ENCODE data around the gene PIAS2. TPM values are rescaled to one million over a fixed set of nuclear protein-coding genes. Genes with fewer than 3 reads are reported as not detected.

The PIAS2 gene
- total and polyA plus RNA-seq, 2 experiments from 2014 or later = 30.3 to 54.2 TPM

DNA sequence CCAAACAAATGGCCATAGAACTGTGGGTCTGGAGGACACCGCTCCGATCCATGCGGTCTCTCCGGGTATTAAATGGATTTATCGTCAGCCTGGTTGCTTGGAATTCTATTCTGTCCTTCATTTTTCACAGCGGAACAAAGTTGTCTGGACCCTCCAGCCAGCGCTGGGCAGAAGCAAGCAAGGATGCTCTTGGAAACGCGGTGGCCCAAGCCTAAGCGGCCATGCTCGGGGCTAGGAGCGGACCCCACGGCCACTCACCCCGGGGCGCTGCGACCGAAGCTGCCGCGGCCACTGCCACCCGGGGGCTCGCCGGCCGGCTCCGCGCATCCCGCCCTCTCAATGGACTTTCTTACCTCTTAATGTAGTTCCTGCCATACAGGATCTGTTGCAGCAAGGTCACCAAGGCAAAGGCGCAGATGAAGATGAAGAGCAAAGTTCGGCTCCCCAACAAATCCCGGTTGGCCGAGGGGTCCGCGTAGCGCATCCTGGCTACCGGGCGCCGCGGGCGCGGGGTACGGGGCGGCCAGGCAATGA, 161.2 kb downstream of the PIAS2 start:
- Histone ChIP-seq H2AFZ (peak overlapping the region; percentile 100), H3K4me3 (peak overlapping the region; percentile 82), H3K4me1 (ENCODE audit: insufficient read depth) (peaks cover 17% of the 10 kb centered on the region), H3K4me2 (peak overlapping the region; percentile 98), H3K27me3 (ENCODE audit: insufficient read depth) (peaks cover 60% of the 10 kb centered on the region), H4K20me1 (replicated peaks; ENCODE audit: insufficient read depth) (no peaks in the 10 kb centered on the region; the same call in 1 of the 2 replicates), H3K27ac (ENCODE audit: low read depth) (no peak overlapping the region), H3K79me2 (replicated peaks; ENCODE audit: insufficient read depth) (no peaks in the 10 kb centered on the region), H3K36me3 (ENCODE audit: insufficient read depth) (no peaks in the 10 kb centered on the region), H3K9me2 (ENCODE audit: insufficient read depth) (no peaks in the 10 kb centered on the region), H3F3A (replicated peaks; ENCODE audit: low read depth) (peaks cover 15% of the 10 kb centered on the region; the same call in 1 of the 2 replicates)
- ATAC-seq (peak; percentile 23), DNase-seq (ENCODE audit: low spot score) (peak; percentile 55)
- Mint-ChIP-seq H3K4me1 (peaks cover 23% of the 10 kb centered on the region), H3K36me3 (ENCODE audit: low read depth) (no peaks in the 10 kb centered on the region), H3K9me3 (no peaks in the 10 kb centered on the region), H3K27me3 (ENCODE audit: insufficient read depth, low read depth, poor library complexity) (peaks cover 47% of the 10 kb centered on the region), H3K27ac (no peak overlapping the region), H3K4me3 (peak overlapping the region; percentile 60)
- TF ChIP-seq ZNF114 (CRISPR knock-in tag; IDR thresholded peaks at IDR 0.05) (no peak), STAT1 (IDR thresholded peaks at IDR 0.05; ENCODE audit: unreplicated experiment) (no peak), EZH2 (IDR thresholded peaks at IDR 0.05; ENCODE audit: low read depth, unreplicated experiment) (peak; percentile 57), EZH2phosphoT487 (IDR thresholded peaks at IDR 0.05; ENCODE audit: unreplicated experiment) (no peak), JUNB (IDR thresholded peaks at IDR 0.05; ENCODE audit: unreplicated experiment) (no peak), POLR2AphosphoS5 (IDR thresholded peaks at IDR 0.05; ENCODE audit: low read depth) (no peak), CREB1 (CRISPR knock-in tag; IDR thresholded peaks at IDR 0.05; ENCODE audit: low read depth) (no peak)
- TF ChIP-seq, protein P1, sequence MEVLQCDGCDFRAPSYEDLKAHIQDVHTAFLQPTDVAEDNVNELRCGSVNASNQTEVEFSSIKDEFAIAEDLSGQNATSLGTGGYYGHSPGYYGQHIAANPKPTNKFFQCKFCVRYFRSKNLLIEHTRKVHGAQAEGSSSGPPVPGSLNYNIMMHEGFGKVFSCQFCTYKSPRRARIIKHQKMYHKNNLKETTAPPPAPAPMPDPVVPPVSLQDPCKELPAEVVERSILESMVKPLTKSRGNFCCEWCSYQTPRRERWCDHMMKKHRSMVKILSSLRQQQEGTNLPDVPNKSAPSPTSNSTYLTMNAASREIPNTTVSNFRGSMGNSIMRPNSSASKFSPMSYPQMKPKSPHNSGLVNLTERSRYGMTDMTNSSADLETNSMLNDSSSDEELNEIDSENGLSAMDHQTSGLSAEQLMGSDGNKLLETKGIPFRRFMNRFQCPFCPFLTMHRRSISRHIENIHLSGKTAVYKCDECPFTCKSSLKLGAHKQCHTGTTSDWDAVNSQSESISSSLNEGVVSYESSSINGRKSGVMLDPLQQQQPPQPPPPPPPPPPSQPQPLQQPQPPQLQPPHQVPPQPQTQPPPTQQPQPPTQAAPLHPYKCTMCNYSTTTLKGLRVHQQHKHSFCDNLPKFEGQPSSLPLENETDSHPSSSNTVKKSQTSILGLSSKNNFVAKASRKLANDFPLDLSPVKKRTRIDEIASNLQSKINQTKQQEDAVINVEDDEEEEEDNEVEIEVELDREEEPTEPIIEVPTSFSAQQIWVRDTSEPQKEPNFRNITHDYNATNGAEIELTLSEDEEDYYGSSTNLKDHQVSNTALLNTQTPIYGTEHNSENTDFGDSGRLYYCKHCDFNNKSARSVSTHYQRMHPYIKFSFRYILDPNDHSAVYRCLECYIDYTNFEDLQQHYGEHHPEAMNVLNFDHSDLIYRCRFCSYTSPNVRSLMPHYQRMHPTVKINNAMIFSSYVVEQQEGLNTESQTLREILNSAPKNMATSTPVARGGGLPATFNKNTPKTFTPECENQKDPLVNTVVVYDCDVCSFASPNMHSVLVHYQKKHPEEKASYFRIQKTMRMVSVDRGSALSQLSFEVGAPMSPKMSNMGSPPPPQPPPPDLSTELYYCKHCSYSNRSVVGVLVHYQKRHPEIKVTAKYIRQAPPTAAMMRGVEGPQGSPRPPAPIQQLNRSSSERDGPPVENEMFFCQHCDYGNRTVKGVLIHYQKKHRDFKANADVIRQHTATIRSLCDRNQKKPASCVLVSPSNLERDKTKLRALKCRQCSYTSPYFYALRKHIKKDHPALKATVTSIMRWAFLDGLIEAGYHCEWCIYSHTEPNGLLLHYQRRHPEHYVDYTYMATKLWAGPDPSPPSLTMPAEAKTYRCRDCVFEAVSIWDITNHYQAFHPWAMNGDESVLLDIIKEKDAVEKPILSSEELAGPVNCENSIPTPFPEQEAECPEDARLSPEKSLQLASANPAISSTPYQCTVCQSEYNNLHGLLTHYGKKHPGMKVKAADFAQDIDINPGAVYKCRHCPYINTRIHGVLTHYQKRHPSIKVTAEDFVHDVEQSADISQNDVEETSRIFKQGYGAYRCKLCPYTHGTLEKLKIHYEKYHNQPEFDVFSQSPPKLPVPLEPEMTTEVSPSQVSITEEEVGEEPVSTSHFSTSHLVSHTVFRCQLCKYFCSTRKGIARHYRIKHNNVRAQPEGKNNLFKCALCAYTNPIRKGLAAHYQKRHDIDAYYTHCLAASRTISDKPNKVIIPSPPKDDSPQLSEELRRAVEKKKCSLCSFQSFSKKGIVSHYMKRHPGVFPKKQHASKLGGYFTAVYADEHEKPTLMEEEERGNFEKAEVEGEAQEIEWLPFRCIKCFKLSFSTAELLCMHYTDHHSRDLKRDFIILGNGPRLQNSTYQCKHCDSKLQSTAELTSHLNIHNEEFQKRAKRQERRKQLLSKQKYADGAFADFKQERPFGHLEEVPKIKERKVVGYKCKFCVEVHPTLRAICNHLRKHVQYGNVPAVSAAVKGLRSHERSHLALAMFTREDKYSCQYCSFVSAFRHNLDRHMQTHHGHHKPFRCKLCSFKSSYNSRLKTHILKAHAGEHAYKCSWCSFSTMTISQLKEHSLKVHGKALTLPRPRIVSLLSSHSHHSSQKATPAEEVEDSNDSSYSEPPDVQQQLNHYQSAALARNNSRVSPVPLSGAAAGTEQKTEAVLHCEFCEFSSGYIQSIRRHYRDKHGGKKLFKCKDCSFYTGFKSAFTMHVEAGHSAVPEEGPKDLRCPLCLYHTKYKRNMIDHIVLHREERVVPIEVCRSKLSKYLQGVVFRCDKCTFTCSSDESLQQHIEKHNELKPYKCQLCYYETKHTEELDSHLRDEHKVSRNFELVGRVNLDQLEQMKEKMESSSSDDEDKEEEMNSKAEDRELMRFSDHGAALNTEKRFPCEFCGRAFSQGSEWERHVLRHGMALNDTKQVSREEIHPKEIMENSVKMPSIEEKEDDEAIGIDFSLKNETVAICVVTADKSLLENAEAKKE (CRISPR knock-in tag; IDR thresholded peaks at IDR 0.05) = no peak
- TF ChIP-seq, protein P2, sequence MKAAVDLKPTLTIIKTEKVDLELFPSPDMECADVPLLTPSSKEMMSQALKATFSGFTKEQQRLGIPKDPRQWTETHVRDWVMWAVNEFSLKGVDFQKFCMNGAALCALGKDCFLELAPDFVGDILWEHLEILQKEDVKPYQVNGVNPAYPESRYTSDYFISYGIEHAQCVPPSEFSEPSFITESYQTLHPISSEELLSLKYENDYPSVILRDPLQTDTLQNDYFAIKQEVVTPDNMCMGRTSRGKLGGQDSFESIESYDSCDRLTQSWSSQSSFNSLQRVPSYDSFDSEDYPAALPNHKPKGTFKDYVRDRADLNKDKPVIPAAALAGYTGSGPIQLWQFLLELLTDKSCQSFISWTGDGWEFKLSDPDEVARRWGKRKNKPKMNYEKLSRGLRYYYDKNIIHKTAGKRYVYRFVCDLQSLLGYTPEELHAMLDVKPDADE (IDR thresholded peaks at IDR 0.05) = no peak
